Hepatocyte (in vitro differentiated cells): ENCODE measurements around the gene THYN1. TPM values are rescaled to one million over a fixed set of nuclear protein-coding genes. Genes with fewer than 3 reads are reported as not detected.
"Not testable (repeated sequence)": the region's sequence is repeated elsewhere in the genome, so short reads cannot be mapped to it uniquely, and the experiment has no call there.

Source experiments
- DNase-seq: peaks from one replicate; pipeline ENCODE4 v3.0.0-alpha.2; 2016; ENCODE audit warnings: low spot score
- H2AFZ ChIP-seq: fragments of 200-600 bp; sonication (generic); 2 replicates; pipeline ENCODE4 v1.6.0; 2016; ENCODE audit warnings: antibody characterized with exemption, mild to moderate bottlenecking
- H3K27ac ChIP-seq: fragments of 200-600 bp; sonication (generic); 2 replicates; pipeline ENCODE4 v1.5.1; 2016; ENCODE audit warnings: mild to moderate bottlenecking
- H3K27me3 ChIP-seq: fragments of 200-600 bp; sonication (generic); 2 replicates; pipeline ENCODE4 v1.6.1; 2016
- H3K36me3 ChIP-seq: fragments of 200-600 bp; sonication (generic); replicated peaks from 2 replicates; pipeline ENCODE4 v1.5.1; 2016; ENCODE audit warnings: low read depth; ENCODE audit not compliant: insufficient read depth
- H3K4me1 ChIP-seq: fragments of 200-600 bp; sonication (generic); 2 replicates; pipeline ENCODE4 v1.5.1; 2016; ENCODE audit warnings: mild to moderate bottlenecking, moderate library complexity; ENCODE audit not compliant: insufficient read depth
- H3K4me2 ChIP-seq: fragments of 200-600 bp; sonication (generic); 2 replicates; pipeline ENCODE4 v1.6.0; 2016
- H3K4me3 ChIP-seq: fragments of 200-600 bp; sonication (generic); 2 replicates; pipeline ENCODE4 v1.5.1; 2016; ENCODE audit warnings: mild to moderate bottlenecking
- H3K79me2 ChIP-seq: fragments of 200-600 bp; sonication (generic); 2 replicates; pipeline ENCODE4 v1.6.0; 2017; ENCODE audit warnings: mild to moderate bottlenecking
- H3K9me2 ChIP-seq: fragments of 200-600 bp; sonication (generic); replicated peaks from 2 replicates; pipeline ENCODE4 v1.6.0; 2017; ENCODE audit warnings: mild to moderate bottlenecking; ENCODE audit not compliant: insufficient read depth
- H3K9me3 ChIP-seq: fragments of 200-600 bp; sonication (generic); 2 replicates; pipeline ENCODE4 v1.5.1; 2016; ENCODE audit warnings: low read depth, mild to moderate bottlenecking
- H4K20me1 ChIP-seq: fragments of 200-600 bp; sonication (generic); 2 replicates; pipeline ENCODE4 v1.6.0; 2016; ENCODE audit warnings: mild to moderate bottlenecking; ENCODE audit not compliant: insufficient read depth, poor library complexity, severe bottlenecking
- EZH2 ChIP-seq: fragments of 200-600 bp; sonication (generic); IDR thresholded peaks from 2 replicates; pipeline ENCODE4 v1.6.1; 2016; ENCODE audit warnings: antibody characterized with exemption, mild to moderate bottlenecking, borderline replicate concordance
- EZH2phosphoT487 ChIP-seq: fragments of 200-600 bp; sonication (generic); IDR thresholded peaks from one replicate; pipeline ENCODE4 v1.6.1; 2018; ENCODE audit warnings: antibody characterized with exemption, mild to moderate bottlenecking, low read depth, moderate library complexity; ENCODE audit not compliant: unreplicated experiment, severe bottlenecking
- WGBS: methylation state at CpG from one replicate; pipeline ENCODE4 v1.1.6; 2016; ENCODE audit warnings: low lambda C conversion rate; ENCODE audit errors: missing lambda C conversion rate; 5-methylcytosine and 5-hydroxymethylcytosine counted together
- polyA plus RNA-seq: library from polyadenylated mRNA; unstranded; fragments of >200 nt; fragmentation: Nextera tagmentation; extraction: Ambion mirVana; gene quantifications from 2 replicates; pipeline ENCODE4 v1.2.1, GENCODE V29; 2016
- total RNA-seq: library from RNA; depleted of rRNA; stranded (reverse); fragments of >200 nt; gene quantifications from 2 replicates; pipeline ENCODE4 v1.2.3, GENCODE V29; 2014
- TF ChIP-seq, protein P1 (sequence below): fragments of 200-600 bp; sonication (generic); IDR thresholded peaks from 2 replicates; pipeline ENCODE4 v1.5.1; 2016; ENCODE audit warnings: antibody characterized with exemption, mild to moderate bottlenecking; ENCODE audit not compliant: poor library complexity

THYN1 gene
- total and polyA plus RNA-seq, 2 experiments from 2014 or later: 45.7 to 59.8 TPM

DNA sequence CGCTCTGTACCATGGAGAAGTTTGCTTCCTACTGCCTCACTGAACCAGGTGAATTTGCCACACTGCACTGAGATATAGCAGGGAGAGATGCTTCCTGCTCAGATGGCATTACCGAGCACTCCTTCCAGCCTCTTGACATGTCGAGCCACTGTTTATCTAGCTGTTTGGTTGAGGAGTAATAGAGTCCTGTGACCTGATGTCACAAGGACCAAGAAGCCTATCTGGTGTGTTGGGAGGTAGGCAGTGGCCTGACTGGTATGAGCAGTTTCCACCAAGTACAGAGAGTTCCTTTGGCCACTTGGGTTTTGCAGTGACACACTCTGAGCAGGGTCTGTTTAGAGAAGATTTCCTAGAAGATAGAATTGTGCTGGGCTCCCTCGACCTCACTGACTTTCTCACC is 5.4 kb upstream of the THYN1 start:
- H4K20me1 ChIP-seq: no peaks in the 10 kb centered on the region
- H3K36me3 ChIP-seq: no peaks in the 10 kb centered on the region
- no peaks in the 10 kb centered on the region for H3K4me1 ChIP-seq
- H3K79me2 ChIP-seq: peaks cover 17% of the 10 kb centered on the region
- H3K27ac ChIP-seq: no peak overlapping the region
- no peaks in the 10 kb centered on the region for H3K27me3 ChIP-seq
- H3K9me2 ChIP-seq: no peaks in the 10 kb centered on the region
- WGBS: 81% methylated on average over 4 of the region's 4 CpGs
- no peak for DNase-seq
- H3K4me3 ChIP-seq: no peak overlapping the region
- H3K4me2 ChIP-seq: no peak overlapping the region
- no peak overlapping the region for H2AFZ ChIP-seq
- H3K9me3 ChIP-seq: no peaks in the 10 kb centered on the region
- TF ChIP-seq EZH2phosphoT487: no peak
- TF ChIP-seq EZH2: no peak
- TF ChIP-seq, protein P1, sequence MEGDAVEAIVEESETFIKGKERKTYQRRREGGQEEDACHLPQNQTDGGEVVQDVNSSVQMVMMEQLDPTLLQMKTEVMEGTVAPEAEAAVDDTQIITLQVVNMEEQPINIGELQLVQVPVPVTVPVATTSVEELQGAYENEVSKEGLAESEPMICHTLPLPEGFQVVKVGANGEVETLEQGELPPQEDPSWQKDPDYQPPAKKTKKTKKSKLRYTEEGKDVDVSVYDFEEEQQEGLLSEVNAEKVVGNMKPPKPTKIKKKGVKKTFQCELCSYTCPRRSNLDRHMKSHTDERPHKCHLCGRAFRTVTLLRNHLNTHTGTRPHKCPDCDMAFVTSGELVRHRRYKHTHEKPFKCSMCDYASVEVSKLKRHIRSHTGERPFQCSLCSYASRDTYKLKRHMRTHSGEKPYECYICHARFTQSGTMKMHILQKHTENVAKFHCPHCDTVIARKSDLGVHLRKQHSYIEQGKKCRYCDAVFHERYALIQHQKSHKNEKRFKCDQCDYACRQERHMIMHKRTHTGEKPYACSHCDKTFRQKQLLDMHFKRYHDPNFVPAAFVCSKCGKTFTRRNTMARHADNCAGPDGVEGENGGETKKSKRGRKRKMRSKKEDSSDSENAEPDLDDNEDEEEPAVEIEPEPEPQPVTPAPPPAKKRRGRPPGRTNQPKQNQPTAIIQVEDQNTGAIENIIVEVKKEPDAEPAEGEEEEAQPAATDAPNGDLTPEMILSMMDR: no peak

DNA sequence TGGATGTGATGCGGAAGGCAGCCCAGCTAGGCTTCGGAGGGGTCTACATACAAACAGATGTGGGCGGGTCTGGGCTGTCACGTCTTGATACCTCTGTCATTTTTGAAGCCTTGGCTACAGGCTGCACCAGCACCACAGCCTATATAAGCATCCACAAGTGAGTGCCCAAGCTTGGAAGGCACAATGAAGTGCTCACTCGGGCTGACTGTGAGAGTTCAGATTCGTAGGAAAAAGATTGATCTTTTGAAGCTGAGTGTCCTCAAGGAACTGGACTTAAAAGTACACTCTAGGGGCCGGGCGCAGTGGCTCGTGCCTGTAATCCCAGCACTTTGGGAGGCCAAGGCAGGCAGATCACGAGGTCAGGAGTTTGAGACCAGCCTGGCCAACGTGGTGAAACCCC is 3.9 kb upstream of the THYN1 start:
- H3K27ac ChIP-seq: no peak overlapping the region
- DNase-seq: no peak
- H3K9me2 ChIP-seq: no peaks in the 10 kb centered on the region
- TF ChIP-seq EZH2phosphoT487: no peak
- TF ChIP-seq, protein P1: no peak
- no peak for TF ChIP-seq EZH2
- H3K4me2 ChIP-seq: no peak overlapping the region
- H3K4me1 ChIP-seq: peaks cover 1% of the 10 kb centered on the region
- H3K9me3 ChIP-seq: no peaks in the 10 kb centered on the region
- no peak overlapping the region for H2AFZ ChIP-seq
- no peak overlapping the region for H3K4me3 ChIP-seq
- peaks cover 18% of the 10 kb centered on the region for H3K79me2 ChIP-seq
- H4K20me1 ChIP-seq: no peaks in the 10 kb centered on the region
- 97% methylated on average over 11 of the region's 11 CpGs for WGBS
- H3K36me3 ChIP-seq: no peaks in the 10 kb centered on the region
- H3K27me3 ChIP-seq: no peaks in the 10 kb centered on the region

DNA sequence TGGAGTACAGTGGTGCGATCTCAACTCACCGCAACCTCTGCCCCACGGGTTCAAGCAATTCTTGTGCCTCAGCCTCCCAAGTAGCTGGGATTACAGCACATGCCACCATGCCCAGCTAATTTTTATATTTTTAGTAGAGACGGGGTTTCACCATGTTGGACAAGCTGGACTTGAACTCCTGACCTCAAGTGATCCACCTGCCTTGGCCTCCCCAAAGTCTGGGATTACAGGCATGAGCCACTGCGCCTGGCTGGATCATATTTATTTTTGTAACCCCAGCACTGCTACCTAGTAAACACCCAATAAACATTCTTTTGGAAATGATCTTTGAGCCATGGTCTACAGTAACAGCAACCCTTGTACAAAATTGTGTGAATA is 2.0 kb upstream of the THYN1 start:
- DNase-seq, H4K20me1 ChIP-seq, H3K9me2 ChIP-seq, H3K27me3 ChIP-seq, H3K4me1 ChIP-seq, H3K36me3 ChIP-seq, H3K27ac ChIP-seq, H2AFZ ChIP-seq, H3K4me2 ChIP-seq, H3K4me3 ChIP-seq, H3K9me3 ChIP-seq: not testable (repeated sequence)
- WGBS: 94% methylated on average over 5 of the region's 5 CpGs
- peaks cover 29% of the 10 kb centered on the region for H3K79me2 ChIP-seq

DNA sequence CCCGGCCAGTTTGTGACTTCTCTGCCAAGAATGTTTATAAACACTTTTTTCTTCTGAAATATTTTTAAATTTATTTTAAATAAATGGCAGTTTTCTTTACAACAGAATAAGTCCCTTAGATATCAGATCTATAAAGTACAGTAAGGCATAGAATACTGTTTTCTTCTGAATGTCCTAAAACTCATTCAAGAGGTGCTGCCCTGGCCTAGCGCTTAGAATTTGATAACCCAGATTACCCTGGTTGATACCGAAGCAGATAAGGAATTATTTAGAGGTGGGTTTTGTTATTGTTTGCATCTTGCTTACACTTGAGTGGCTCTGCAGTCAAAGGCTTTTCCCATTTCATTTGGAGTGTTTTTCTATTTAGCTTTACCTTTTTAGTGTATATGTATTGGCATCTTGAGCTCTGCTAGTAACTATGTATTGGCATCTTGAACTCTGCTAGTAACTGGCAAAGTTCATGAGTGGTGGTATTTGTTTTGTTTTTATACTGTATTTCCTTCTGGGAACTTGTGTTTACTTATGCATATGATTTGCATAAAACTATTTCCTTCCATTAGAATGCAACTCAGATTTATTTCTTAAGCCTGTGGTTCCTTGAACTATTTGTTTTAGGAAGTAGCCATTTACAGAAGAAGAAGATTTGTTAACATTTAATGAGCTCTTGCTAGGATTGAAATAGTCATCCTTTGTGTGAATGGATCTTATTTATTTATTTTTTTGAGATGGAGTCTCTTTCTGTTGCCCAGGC is 1.5 kb upstream of the THYN1 start:
- no peak overlapping the region for H2AFZ ChIP-seq
- H3K27me3 ChIP-seq: no peaks in the 10 kb centered on the region
- no peaks in the 10 kb centered on the region for H4K20me1 ChIP-seq
- no peak overlapping the region for H3K27ac ChIP-seq
- peak overlapping the region; percentile 92 for H3K4me2 ChIP-seq
- peaks cover 4% of the 10 kb centered on the region for H3K4me1 ChIP-seq
- TF ChIP-seq, protein P1: no peak
- no peak for TF ChIP-seq EZH2
- TF ChIP-seq EZH2phosphoT487: no peak
- DNase-seq: no peak
- WGBS: 65% methylated on average over 3 of the region's 3 CpGs
- no peaks in the 10 kb centered on the region for H3K36me3 ChIP-seq
- peaks cover 29% of the 10 kb centered on the region for H3K79me2 ChIP-seq
- no peaks in the 10 kb centered on the region for H3K9me2 ChIP-seq
- H3K9me3 ChIP-seq: no peaks in the 10 kb centered on the region
- no peak overlapping the region for H3K4me3 ChIP-seq
